Body of pancreas (tissue), 4 donors: ENCODE data around the gene RRAGB. TPM values are rescaled to one million over a fixed set of nuclear protein-coding genes. Genes with fewer than 3 reads are reported as not detected.
"Not testable (repeated sequence)": the region's sequence is repeated elsewhere in the genome, so short reads cannot be mapped to it uniquely, and the experiment has no call there.

Source experiments
- ATAC-seq: fragments of 150-250 bp; one replicate; pipeline ENCODE4 v1.9.1; 2016
- DNase-seq, 4 donors: peaks; one replicate each; pipeline ENCODE4 v3.0.0-alpha.2; 2019
- H3K27ac ChIP-seq, 4 donors: fragments of 200-600 bp; sonication (generic); 1 replicate in 3 of 4; 2 replicates in 1 of 4; pipeline versions ENCODE4 v1.5.1 to v1.6.1; 2016 to 2019; ENCODE audit warnings: mild to moderate bottlenecking in 1 of 4, mixed read lengths in 1 of 4, moderate library complexity in 1 of 4
- H3K27me3 ChIP-seq, 2 donors: fragments of 200-600 bp; sonication (generic); one replicate each; pipeline ENCODE4 v1.6.0; 2016; ENCODE audit warnings: mild to moderate bottlenecking in 1 of 2
- H3K36me3 ChIP-seq, 2 donors: fragments of 200-600 bp; sonication (generic); replicated peaks in 1 of 2; 2 replicates each; pipeline ENCODE4 v1.5.1; 2016; ENCODE audit warnings: low read depth in 2 of 2; ENCODE audit not compliant: insufficient read depth in 1 of 2
- H3K4me1 ChIP-seq: fragments of 200-600 bp; sonication (generic); one replicate; pipeline ENCODE4 v1.6.0; 2016
- H3K4me3 ChIP-seq, 2 donors: fragments of 200-600 bp; sonication (generic); 1 replicate in 1 of 2; 2 replicates in 1 of 2; pipeline ENCODE4 v1.5.1; 2016 to 2019
- H3K9me3 ChIP-seq, 3 donors: fragments of 200-600 bp; sonication (generic); 1 replicate in 2 of 3; 2 replicates in 1 of 3; pipeline ENCODE4 v1.5.1; 2016
- CTCF ChIP-seq, 7 experiments: fragments of 450-650 bp in 4 of 7; fragments of 200-600 bp in 3 of 7; sonication (generic) in 3 of 7; IDR thresholded peaks; one replicate each; pipeline ENCODE4 v1.5.1; 2016 to 2019; ENCODE audit warnings: antibody characterized with exemption in 7 of 7
- POLR2A ChIP-seq, 3 donors: fragments of 450-650 bp; IDR thresholded peaks; one replicate each; pipeline ENCODE4 v1.6.1; 2016; ENCODE audit warnings: antibody characterized with exemption in 3 of 3, mild to moderate bottlenecking in 2 of 3
- WGBS, 2 donors: methylation state at CpG; one replicate each; pipeline ENCODE4 v1.1.5; 2017; 5-methylcytosine and 5-hydroxymethylcytosine counted together
- intact Hi-C: fragments of 100-400 bp; cut with DNase I; formaldehyde crosslinking; loops from one replicate; pipeline ENCODE4 v1.15.1; 2023
- total RNA-seq, 2 donors: library from RNA; depleted of rRNA; stranded (reverse); fragments of >200 nt; gene quantifications; one replicate each; pipeline ENCODE4 v1.1.0, GENCODE V29; 2016

The RRAGB gene
- total RNA-seq, 2 donors from 2014 or later = 5.9 to 11.9 TPM

GRCh38 chrX:55742649-55743048 is 25.1 kb downstream of the RRAGB start:
- WGBS, 2 donors = 83 to 100% methylated on average over 1 to 2 of the region's 2 CpGs
- no peak overlapping the region for H3K4me3 ChIP-seq
- ATAC-seq = no peak

GRCh38 chrX:55748463-55748862 is 30.9 kb downstream of the RRAGB start:
- H3K4me1 ChIP-seq, H3K27ac ChIP-seq, H3K9me3 ChIP-seq, DNase-seq, H3K4me3 ChIP-seq, H3K36me3 ChIP-seq, H3K27me3 ChIP-seq, intact Hi-C loops, ATAC-seq: not testable (repeated sequence)
- WGBS, 2 donors = 100% methylated on average over 1 of the region's 24 CpGs; no CpG with 5 or more reads in 1 of the 2 donors

More at GRCh38 chrX:55742649-55743048, 25.1 kb downstream of the RRAGB start:
- H3K27ac ChIP-seq = no peak overlapping the region
- DNase-seq = no peak
- intact Hi-C loops = no loop called here
- H3K27me3 ChIP-seq = no peaks in the 10 kb centered on the region
- peaks cover 0 to 1% of the 10 kb centered on the region in 2 donors for H3K36me3 ChIP-seq
- TF ChIP-seq CTCF (IDR thresholded peaks at IDR 0.05) = no peak
- no peak for TF ChIP-seq POLR2A (IDR thresholded peaks at IDR 0.05)
- no peaks in the 10 kb centered on the region for H3K4me1 ChIP-seq
- H3K9me3 ChIP-seq = no peaks in the 10 kb centered on the region

- intact Hi-C loops = no loop called here
- H3K9me3 ChIP-seq = no peaks in the 10 kb centered on the region
- H3K27ac ChIP-seq = no peak overlapping the region
- H3K4me3 ChIP-seq = no peak overlapping the region
- no peaks in the 10 kb centered on the region for H3K36me3 ChIP-seq
- DNase-seq = no peak
- ATAC-seq = no peak
- TF ChIP-seq CTCF (IDR thresholded peaks at IDR 0.05) = no peak
- TF ChIP-seq POLR2A (IDR thresholded peaks at IDR 0.05) = no peak
- H3K4me1 ChIP-seq = no peaks in the 10 kb centered on the region
- no peaks in the 10 kb centered on the region for H3K27me3 ChIP-seq
- WGBS, 2 donors = 93 to 100% methylated on average over 1 of the region's 1 CpG
Observed at GRCh38 chrX:55750256-55750655, 32.7 kb downstream of the RRAGB start.

GRCh38 chrX:55754861-55755294 is 37.3 kb downstream of the RRAGB start:
- intact Hi-C loops = no loop called here
- Histone ChIP-seq H3K36me3 (no peaks in the 10 kb centered on the region), H3K27me3 (no peaks in the 10 kb centered on the region), H3K4me3 (no peak overlapping the region), H3K27ac (no peak overlapping the region), H3K9me3 (no peaks in the 10 kb centered on the region), H3K4me1 (no peaks in the 10 kb centered on the region)
- DNase-seq (no peak), ATAC-seq (no peak)
- TF ChIP-seq POLR2A (IDR thresholded peaks at IDR 0.05) = no peak
- TF ChIP-seq CTCF (IDR thresholded peaks at IDR 0.05) = no peak
- WGBS, 2 donors = 93 to 100% methylated on average over 2 to 3 of the region's 3 CpGs

GRCh38 chrX:55758033-55758432 is 40.5 kb downstream of the RRAGB start:
- Histone ChIP-seq H3K4me1 (no peaks in the 10 kb centered on the region), H3K27ac (no peak overlapping the region), H3K27me3 (no peaks in the 10 kb centered on the region), H3K36me3 (no peaks in the 10 kb centered on the region), H3K9me3 (no peaks in the 10 kb centered on the region), H3K4me3 (no peak overlapping the region)
- intact Hi-C loops = no loop called here
- TF ChIP-seq CTCF (IDR thresholded peaks at IDR 0.05) = no peak
- no peak for TF ChIP-seq POLR2A (IDR thresholded peaks at IDR 0.05)
- DNase-seq (no peak), ATAC-seq (no peak)
- WGBS, 2 donors = 95 to 98% methylated on average over 4 of the region's 4 CpGs
